GM19193 (cell line): ENCODE data around the gene KCND2.

Source experiments
- POLR2A ChIP-seq: IDR thresholded peaks from 4 replicates; pipeline ENCODE4 v1.6.1; 2011; ENCODE audit not compliant: insufficient read depth, insufficient read length; ENCODE audit errors: extremely low read depth

KCND2 gene

DNA sequence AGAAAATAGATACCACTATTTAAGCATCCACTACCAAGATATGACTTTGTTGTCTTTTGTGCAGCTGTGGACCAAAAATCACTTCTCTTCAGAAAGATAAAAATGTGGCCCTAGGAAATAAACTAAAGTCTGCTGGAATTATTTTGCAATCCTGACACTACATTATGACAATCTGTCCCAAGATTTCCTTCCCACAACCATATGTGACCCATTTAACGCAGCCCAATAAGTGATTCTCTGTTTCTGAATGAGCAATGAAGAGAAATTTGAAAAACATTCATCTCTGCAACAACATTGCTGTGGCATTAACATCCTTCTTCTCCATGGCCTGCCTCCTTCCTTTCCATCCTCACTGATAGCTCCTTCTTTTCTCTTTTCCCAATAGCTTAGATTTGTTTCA is 373.0 kb downstream of the KCND2 start:
- no peak for TF ChIP-seq POLR2A

DNA sequence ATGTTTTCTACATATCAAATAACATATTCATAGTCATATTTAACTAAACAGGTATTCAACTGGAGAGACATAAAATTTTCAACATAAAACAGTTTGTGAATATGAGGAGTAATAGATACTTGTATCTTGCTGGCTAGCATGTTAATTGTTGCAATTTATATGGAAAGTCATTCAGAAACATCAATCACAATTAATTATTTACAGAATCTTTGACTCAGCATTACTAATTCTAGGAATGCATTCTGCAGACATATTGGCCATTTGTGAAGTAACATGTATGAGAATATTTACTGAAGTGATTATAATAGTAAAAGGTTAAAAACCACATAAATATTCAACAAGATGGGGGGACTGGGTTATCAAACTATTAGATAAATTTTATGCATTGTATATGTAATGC is 381.3 kb downstream of the KCND2 start:
- TF ChIP-seq POLR2A = no peak

DNA sequence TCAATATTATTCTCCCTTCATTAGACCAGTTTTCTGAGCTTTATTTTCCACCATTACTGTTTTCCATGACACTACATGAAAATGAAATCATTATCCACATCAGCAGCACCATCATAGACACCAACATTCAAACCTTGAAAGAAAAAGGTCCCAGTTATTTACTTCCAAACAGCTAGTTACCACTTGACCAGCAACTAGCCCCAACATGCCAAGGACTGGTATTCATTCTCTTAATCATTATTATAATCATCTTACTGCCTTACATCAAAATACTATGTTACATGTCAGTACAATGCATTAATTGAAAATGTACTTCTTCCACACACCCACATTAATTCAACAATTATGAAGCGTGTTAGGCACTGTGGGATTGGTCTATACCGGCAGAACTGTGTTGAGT is 385.5 kb downstream of the KCND2 start:
- no peak for TF ChIP-seq POLR2A

DNA sequence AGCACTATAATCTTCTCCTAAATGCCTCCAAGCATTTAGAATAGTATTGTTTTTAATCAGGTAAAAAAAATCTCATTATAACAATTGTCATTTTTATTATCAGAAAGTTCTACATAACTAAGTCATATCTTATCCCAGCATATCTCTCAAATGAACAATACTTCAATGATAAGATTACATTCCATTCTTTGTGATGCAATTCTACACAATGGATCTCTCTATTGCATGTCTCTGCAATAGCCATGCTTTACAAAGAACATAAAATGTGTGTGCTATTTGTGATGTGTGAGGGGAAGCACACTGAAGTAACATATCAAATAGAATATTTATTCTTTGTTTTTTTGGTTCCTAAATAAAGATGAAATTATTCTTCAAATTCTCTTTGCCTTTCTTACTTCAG is 389.3 kb downstream of the KCND2 start:
- no peak for TF ChIP-seq POLR2A

DNA sequence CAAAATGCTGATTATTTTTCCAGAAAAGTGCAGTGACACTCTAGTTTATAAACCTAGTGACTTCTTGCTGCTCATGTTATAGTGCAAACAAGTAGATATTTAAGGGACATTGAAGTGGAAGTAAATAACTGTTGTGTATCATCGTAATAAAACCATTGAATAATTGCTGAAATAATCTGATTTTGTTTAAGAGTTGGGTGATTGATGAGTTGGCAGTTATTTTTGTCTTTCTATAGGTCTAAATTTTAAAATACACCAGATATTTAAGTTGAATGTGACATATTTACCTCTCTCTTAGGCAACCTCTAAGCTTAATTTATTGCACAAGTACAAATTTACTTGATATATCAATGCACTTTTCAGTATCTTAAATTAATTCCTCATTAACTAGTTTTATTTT is 392.1 kb downstream of the KCND2 start:
- TF ChIP-seq POLR2A = no peak

DNA sequence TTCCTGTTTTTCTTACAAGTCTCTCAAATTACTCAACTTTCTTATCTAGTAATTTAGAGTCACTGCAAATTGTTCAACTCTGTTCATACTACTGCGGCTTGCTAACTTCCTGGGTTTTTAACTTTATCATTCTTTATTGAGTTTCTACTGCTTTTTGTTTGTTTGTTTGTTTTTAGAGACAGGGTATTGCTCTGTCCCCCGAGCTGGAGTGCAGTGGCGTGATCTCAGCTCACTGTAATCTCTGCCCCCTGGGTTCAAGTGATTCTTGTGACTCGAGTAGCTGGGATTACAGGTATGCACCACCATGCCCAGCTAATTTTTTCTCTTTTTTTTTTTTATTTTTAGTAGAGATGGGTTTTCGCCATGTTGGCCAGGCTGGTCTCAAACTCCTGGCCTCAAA is 402.1 kb downstream of the KCND2 start:
- no peak for TF ChIP-seq POLR2A

DNA sequence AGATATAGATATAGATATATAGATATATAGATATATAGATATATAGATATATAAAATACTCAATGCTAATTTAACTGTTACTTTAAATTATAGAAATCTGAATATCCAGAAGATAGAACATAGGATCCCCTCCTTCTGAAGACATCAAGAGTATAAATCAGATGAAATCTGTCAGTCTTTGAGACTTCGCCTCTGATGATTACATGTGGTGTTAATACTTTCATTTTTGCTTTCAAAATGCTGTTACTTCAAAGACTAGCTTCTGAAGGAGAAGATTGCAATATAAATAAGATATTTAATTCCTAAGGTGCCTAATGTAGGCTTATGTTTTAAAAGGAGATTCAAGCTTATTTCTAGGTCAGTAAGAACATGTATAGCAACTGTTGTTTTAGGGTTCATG is 404.6 kb downstream of the KCND2 start:
- TF ChIP-seq POLR2A = no peak

DNA sequence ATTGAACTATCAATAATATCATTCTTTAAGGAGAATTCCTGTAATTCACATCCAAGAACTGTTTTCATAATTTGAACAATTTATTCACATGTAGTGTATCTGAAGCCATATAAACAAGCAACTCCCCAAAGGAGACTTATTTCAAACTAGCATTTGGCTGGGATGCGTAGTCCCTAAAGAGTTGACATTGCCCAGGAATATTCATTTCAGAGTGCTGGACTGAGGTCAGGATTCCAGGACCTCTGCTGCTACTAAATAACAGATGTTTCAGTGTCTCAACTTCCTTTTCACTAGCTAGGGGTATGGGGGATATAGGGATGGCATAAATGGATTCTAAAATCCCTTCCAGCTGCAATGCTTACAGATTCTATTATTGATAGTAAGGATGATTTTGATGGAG is 408.0 kb downstream of the KCND2 start:
- no peak for TF ChIP-seq POLR2A

DNA sequence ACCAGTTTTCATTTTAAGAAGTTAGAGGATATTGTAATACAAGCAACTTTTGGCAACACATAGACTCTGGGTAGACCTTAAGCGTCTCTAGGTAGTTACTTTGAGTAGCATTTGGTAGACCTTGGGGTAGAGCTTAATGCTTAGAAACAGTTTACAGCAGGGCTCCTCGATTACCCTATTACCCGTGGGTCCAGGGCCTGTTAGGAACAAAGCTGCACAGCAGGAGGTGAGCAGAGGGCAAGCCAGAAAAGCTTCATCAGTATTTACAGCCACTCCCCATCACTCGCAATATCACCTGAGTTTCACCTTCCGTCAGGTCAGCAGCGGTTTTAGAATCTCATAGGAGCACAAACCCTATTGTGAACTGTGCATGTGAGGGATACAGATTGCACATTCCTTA is 411.5 kb downstream of the KCND2 start:
- no peak for TF ChIP-seq POLR2A

DNA sequence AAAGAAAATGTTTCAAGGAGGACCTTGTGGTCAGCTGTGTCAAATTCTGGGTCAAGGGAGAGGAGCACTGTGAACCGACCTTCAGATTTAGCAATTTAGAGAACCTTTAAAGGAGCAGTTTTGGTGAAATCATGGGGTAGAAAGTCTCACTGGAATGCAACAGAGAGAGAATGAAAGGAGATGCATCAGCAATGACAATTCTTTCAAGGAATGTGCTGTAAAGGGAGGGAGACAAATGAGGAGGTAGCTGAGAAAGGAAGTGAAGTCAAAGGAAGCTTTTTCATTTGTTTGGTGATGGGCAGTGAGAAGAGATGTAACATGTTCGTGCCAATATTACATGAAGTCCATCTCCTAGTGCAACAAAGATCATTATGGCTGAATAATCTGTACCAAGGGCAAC is 418.9 kb downstream of the KCND2 start:
- no peak for TF ChIP-seq POLR2A

DNA sequence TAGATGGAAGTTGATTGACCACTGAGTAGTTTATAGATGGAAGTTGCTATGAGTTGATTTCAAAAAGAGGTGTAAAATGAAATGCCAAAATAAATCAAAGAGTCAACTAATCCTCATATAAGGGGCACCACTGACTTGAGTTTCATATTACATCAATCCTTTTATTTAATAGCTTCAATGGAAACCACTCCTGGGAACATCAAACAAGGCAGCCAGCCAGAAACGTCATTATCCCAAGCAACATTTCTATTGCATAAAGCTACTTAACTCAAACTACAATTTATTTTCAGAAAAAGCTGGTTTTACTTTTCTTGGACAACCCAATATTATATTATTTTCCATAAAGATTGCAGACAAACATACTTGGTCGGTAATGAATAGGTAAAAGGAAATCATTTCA is 422.9 kb downstream of the KCND2 start:
- TF ChIP-seq POLR2A = no peak

DNA sequence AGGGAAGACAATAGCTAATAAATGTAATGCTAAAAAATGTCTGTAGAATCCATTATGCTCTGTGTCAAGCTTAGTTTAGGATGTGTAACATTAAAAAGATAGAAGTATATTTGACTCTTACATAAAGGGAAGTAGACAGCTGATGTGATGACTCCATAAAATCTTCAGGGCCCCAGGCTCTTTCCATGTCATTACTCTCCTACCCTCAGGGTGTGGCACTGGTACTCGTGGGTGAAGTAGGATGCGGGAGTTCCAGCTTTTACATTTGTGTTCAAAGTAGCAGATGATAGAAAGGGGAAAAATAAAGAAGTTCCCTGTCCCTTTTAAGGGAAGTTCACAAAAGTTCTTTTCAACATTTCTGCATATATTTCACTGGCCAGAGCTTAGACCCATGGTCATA is 427.8 kb downstream of the KCND2 start:
- no peak for TF ChIP-seq POLR2A

DNA sequence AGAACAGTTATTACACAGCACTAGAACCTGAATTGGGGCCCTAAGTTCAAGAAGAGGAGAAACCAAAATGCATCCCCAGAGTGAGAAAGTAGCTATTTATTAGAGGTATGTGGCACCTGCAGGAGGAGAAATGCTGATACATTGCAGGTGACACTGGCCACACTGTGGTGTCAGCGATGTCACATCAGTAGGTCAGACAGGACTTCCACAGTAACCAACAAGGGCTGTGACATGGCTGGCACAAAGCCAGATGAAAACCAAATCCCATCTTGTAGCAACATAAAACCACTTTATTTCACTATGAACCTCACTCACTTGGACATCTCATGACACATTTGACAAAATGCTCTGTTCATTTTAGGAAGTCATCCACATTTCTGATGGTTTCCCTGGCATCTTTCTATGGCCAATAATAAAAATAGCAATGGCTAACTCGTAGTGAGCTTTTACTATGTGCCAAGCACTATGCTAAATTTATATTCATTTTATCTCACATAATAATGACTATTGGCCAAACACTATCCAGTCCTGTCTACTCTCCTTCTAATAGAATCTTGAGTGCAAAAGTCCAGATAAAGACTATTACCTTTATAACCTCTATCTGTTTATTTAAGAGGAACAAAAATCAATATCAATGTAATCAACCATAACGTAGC is 430.7 kb downstream of the KCND2 start:
- no peak for TF ChIP-seq POLR2A

DNA sequence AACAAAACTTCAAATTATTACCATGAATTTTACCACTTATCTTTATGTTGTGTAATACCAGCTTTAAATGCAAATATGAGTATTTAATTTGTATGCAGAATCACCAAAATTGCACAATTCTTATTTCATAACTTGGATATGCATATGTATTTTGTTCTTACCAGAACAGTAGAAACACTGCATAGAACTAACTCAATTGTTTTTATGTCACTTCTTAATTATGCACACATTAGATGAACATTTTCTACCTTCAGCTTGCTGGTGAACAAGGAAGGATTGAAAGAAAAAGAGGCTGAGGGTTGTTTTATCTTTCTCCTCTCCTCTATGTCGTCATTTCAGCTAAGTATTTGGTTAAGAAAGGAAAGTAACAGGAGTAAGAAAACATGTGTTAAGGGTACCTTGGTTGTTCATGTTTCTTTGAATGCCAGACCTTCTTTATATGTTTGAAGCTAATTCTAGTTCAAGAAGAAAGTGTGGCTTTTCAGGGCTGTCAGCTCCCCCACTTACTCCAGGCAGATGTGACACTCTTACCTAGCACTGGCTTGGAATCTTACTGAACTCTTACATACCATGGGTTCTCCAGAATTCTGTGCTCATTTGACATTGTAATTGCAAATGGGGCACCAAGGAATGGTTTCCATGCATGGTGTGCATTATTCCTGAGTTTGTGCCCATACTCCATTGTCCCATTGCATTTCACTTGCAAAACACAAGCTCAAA is 436.4 kb downstream of the KCND2 start:
- no peak for TF ChIP-seq POLR2A

DNA sequence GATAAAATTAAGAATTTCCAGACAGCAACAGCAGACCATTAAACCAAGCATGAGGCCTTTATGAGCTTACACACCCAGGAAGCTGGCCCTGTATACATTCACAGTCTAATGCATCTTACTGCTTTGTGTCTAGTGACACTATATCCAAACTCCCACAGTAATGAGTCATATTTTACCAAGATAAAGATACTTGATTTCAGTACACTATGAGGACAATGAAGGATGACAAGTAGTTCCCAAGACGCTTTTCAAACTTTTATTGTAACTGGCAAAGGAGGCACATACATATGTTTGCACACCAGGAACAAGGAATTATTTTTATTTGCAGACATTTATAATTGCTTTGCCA is 437.0 kb downstream of the KCND2 start:
- no peak for TF ChIP-seq POLR2A

DNA sequence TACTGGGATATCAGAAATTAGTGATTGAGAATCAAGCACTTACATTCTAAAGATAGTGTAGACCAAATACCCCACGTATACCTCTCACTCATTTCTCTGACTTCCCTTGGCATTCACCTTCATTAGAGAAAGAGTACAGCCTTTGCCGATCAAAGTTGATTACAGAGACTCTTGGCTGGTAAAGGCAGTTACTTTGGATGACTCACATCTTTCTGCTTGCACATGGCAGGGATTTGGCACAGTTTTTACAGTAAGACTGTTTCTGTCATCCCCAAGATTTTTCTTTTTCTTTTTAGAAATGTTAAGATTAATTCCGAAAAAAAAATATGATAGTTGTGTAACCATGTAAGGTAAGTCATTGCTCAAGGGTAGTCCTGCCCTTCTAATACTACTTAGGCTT is 442.0 kb downstream of the KCND2 start:
- no peak for TF ChIP-seq POLR2A

DNA sequence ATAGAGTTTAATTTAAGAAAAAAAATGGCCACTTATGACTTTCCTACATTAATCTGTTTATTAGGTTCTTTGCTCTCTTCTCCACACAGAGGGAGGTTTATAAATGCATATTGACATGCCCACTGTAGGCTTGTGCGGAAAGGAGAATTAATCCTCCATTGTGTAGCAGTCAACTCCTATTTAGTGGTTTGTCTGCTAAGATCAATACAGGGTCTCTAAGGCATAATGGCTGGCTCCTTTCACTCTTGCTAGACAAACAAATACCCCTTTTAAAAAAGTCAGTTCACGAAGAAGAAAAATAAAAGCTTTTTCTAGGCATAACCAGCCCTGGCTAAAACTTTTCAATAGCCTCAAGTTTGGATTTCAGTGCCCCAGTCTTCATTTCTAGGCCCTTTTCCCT is 443.3 kb downstream of the KCND2 start:
- TF ChIP-seq POLR2A = no peak
